IMR-90 (cell line): ENCODE results near the gene ENO3. TPM values are rescaled to one million over a fixed set of nuclear protein-coding genes. Genes with fewer than 3 reads are reported as not detected.

Experiments
- ATAC-seq: fragments of 200-7000 bp; cut with Tn5 transposase; 2 replicates; pipeline ENCODE4 v1.9.1; 2020; ENCODE audit warnings: low read depth, mild to moderate bottlenecking, moderate library complexity
- BruUV-seq: library from RNA; stranded (reverse); fragments of 400-500 nt; replicated peaks from 2 replicates; lab custom pipeline; 2021; lab: Mats Ljungman, UMichigan
- CTCF ChIA-PET: fragments of 300-600 bp; formaldehyde crosslinking; extraction: SDS; loops from one replicate; lab custom pipeline; 2021; ENCODE audit warnings: antibody characterized with exemption; lab: Yijun Ruan, JAX
- POLR2A ChIA-PET: fragments of 300-600 bp; sonication (Branson Sonifier 250); formaldehyde crosslinking; loops from one replicate; lab custom pipeline; 2022; ENCODE audit warnings: antibody characterized with exemption; ENCODE audit not compliant: unreplicated experiment; lab: Charles Lee
- DNase-seq: peaks from one replicate; pipeline ENCODE4 v3.0.0; 2013
- H2AFZ ChIP-seq: replicated peaks from 2 replicates; pipeline ENCODE3; 2013; ENCODE audit warnings: low read length, mild to moderate bottlenecking; ENCODE audit not compliant: poor library complexity
- H2AK5ac ChIP-seq: 2 replicates; pipeline ENCODE4 v1.6.1; 2013; ENCODE audit warnings: low read depth, low read length, inconsistent platforms
- H2AK9ac ChIP-seq: replicated peaks from 2 replicates; pipeline ENCODE3; 2013; ENCODE audit warnings: mild to moderate bottlenecking, low read depth, low read length, moderate library complexity; ENCODE audit not compliant: poor library complexity
- H2BK120ac ChIP-seq: 2 replicates; pipeline ENCODE4 v1.6.1; 2013; ENCODE audit warnings: low read depth, low read length, inconsistent platforms
- H2BK15ac ChIP-seq: 3 replicates; pipeline ENCODE4 v1.6.1; 2013; ENCODE audit warnings: low read depth, low read length, inconsistent platforms
- H2BK20ac ChIP-seq: 2 replicates; pipeline ENCODE4 v1.6.1; 2013; ENCODE audit warnings: low read depth, mild to moderate bottlenecking, inconsistent platforms, low read length, moderate library complexity
- H2BK5ac ChIP-seq: 2 replicates; pipeline ENCODE4 v1.6.1; 2013; ENCODE audit warnings: mild to moderate bottlenecking, low read depth, low read length, inconsistent platforms; ENCODE audit not compliant: poor library complexity, severe bottlenecking
- H3K14ac ChIP-seq: replicated peaks from 2 replicates; pipeline ENCODE4 v1.6.1; 2013; ENCODE audit warnings: low read depth, low read length, inconsistent platforms
- H3K18ac ChIP-seq: 2 replicates; pipeline ENCODE4 v1.6.1; 2013; ENCODE audit warnings: low read depth, low read length, control low read depth
- H3K23ac ChIP-seq: 2 replicates; pipeline ENCODE4 v1.6.1; 2013; ENCODE audit warnings: low read depth, low read length, inconsistent platforms
- H3K27ac ChIP-seq: 2 replicates; pipeline ENCODE4 v1.5.1; 2013; ENCODE audit warnings: mild to moderate bottlenecking, control low read depth, low read length; ENCODE audit not compliant: insufficient read depth
- H3K27me3 ChIP-seq: 2 replicates; pipeline ENCODE4 v1.6.1; 2013; ENCODE audit warnings: low read length; ENCODE audit not compliant: control insufficient read depth, insufficient read depth
- H3K36me3 ChIP-seq: 2 replicates; pipeline ENCODE4 v1.6.1; 2013; ENCODE audit warnings: low read length, mixed read lengths; ENCODE audit not compliant: control insufficient read depth, insufficient read depth
- H3K4ac ChIP-seq: 2 replicates; pipeline ENCODE4 v1.6.1; 2013; ENCODE audit warnings: low read depth, low read length, inconsistent platforms
- H3K4me1 ChIP-seq: 2 replicates; pipeline ENCODE4 v1.6.1; 2013; ENCODE audit warnings: low read length, mixed read lengths; ENCODE audit not compliant: control insufficient read depth, insufficient read depth
- H3K4me2 ChIP-seq: 2 replicates; pipeline ENCODE4 v1.6.1; 2013; ENCODE audit warnings: low read depth, mild to moderate bottlenecking, control low read depth, low read length, moderate library complexity
- H3K4me3 ChIP-seq: 2 replicates; pipeline ENCODE4 v1.5.1; 2013; ENCODE audit warnings: low read depth, mild to moderate bottlenecking, control low read depth, low read length, moderate library complexity; ENCODE audit not compliant: insufficient read depth
- H3K56ac ChIP-seq: 2 replicates; pipeline ENCODE4 v1.6.1; 2013; ENCODE audit warnings: low read length, inconsistent platforms; ENCODE audit not compliant: insufficient read depth; ENCODE audit errors: extremely low read depth
- H3K79me1 ChIP-seq, 2 experiments: 2 replicates each; pipeline ENCODE4 v1.6.1; 2013; ENCODE audit warnings: low read length in 2 of 2, inconsistent platforms in 1 of 2, low read depth in 1 of 2
- H3K9ac ChIP-seq: 2 replicates; pipeline ENCODE4 v1.6.1; 2013; ENCODE audit warnings: low read depth, low read length, control low read depth
- H3K9me1 ChIP-seq: 2 replicates; pipeline ENCODE4 v1.6.1; 2013; ENCODE audit warnings: low read length, inconsistent platforms; ENCODE audit not compliant: insufficient read depth
- H3K9me3 ChIP-seq: 2 replicates; pipeline ENCODE4 v1.6.1; 2013; ENCODE audit warnings: low read length; ENCODE audit not compliant: control insufficient read depth, insufficient read depth
- H4K20me1 ChIP-seq: 2 replicates; pipeline ENCODE4 v1.6.1; 2013; ENCODE audit warnings: low read length, inconsistent platforms; ENCODE audit not compliant: insufficient read depth
- H4K5ac ChIP-seq: 2 replicates; pipeline ENCODE4 v1.6.1; 2013; ENCODE audit warnings: mild to moderate bottlenecking, low read depth, low read length, control low read depth
- H4K8ac ChIP-seq, 2 experiments: 2 replicates each; pipeline ENCODE4 v1.6.1; 2013; ENCODE audit warnings: low read depth in 2 of 2, low read length in 2 of 2, control low read depth in 1 of 2, inconsistent platforms in 1 of 2
- H4K91ac ChIP-seq: 2 replicates; pipeline ENCODE4 v1.6.1; 2013; ENCODE audit warnings: low read depth, low read length, inconsistent platforms; ENCODE audit not compliant: insufficient read depth
- BHLHE40 ChIP-seq: fragments of 150-350 bp; IDR thresholded peaks from 2 replicates; pipeline ENCODE4 v1.6.1; 2016; ENCODE audit warnings: mild to moderate bottlenecking, low read depth, low read length
- CEBPB ChIP-seq: IDR thresholded peaks from 2 replicates; pipeline ENCODE4 v1.6.1; 2012; ENCODE audit warnings: low read depth, low read length, improper control_type of control experiment
- FOS ChIP-seq: fragments of 150-350 bp; IDR thresholded peaks from 2 replicates; pipeline ENCODE4 v1.6.1; 2016; ENCODE audit warnings: low read depth, low read length
- MAFK ChIP-seq: IDR thresholded peaks from 2 replicates; pipeline ENCODE4 v1.6.1; 2012; ENCODE audit warnings: low read depth, low read length, improper control_type of control experiment
- MXI1 ChIP-seq: IDR thresholded peaks from 2 replicates; pipeline ENCODE4 v1.6.1; 2012; ENCODE audit warnings: low read depth, mild to moderate bottlenecking, low read length, moderate library complexity, borderline replicate concordance
- NFE2L2 ChIP-seq: fragments of 150-350 bp; IDR thresholded peaks from 2 replicates; pipeline ENCODE4 v1.6.1; 2016; ENCODE audit warnings: low read depth, mild to moderate bottlenecking, low read length
- RAD21 ChIP-seq: IDR thresholded peaks from 2 replicates; pipeline ENCODE4 v1.6.1; 2012; ENCODE audit warnings: low read length, improper control_type of control experiment
- RCOR1 ChIP-seq: IDR thresholded peaks from 2 replicates; pipeline ENCODE4 v1.6.1; 2012; ENCODE audit warnings: mild to moderate bottlenecking, low read length, improper control_type of control experiment; ENCODE audit not compliant: insufficient replicate concordance
- RFX5 ChIP-seq: IDR thresholded peaks from 2 replicates; pipeline ENCODE4 v1.8.0; 2012; ENCODE audit warnings: low read depth, mild to moderate bottlenecking, low read length, moderate library complexity
- SMC3 ChIP-seq: fragments of 150-350 bp; IDR thresholded peaks from 2 replicates; pipeline ENCODE4 v1.6.1; 2016; ENCODE audit warnings: low read depth, mild to moderate bottlenecking, antibody characterized with exemption, low read length, moderate library complexity
- USF2 ChIP-seq: fragments of 150-350 bp; IDR thresholded peaks from 2 replicates; pipeline ENCODE4 v1.6.1; 2017; ENCODE audit warnings: mild to moderate bottlenecking, antibody characterized with exemption, low read length, low read depth
- WGBS, 2 experiments: methylation state at CpG; one replicate each; pipeline versions ENCODE4 v1.1.5 to v1.1.7; 2013; ENCODE audit warnings: missing lambda C conversion rate in 2 of 2; ENCODE audit not compliant: insufficient read length in 1 of 2; ENCODE audit errors: extremely low coverage in 2 of 2; 5-methylcytosine and 5-hydroxymethylcytosine counted together
- dilution Hi-C: fragments of 300-500 bp; cut with HindIII; formaldehyde crosslinking; loops from one replicate; pipeline ENCODE4 v1.14.3; 2018; ENCODE audit warnings: low sequenced_read_pairs; ENCODE audit not compliant: unreplicated experiment
- in situ Hi-C: fragments of 300-500 bp; cut with MboI; formaldehyde crosslinking; loops from 3 replicates; pipeline ENCODE4 v1.14.3; 2019; ENCODE audit warnings: low sequenced_read_pairs, inconsistent platforms, mixed read lengths
- intact Hi-C: fragments of 100-400 bp; cut with micrococcal nuclease; formaldehyde crosslinking; loops from 2 replicates; pipeline ENCODE4 v1.10.0; 2022
- polyA plus RNA-seq, 3 experiments: library from polyadenylated mRNA; depleted of rRNA; stranded (reverse); fragments of >200 nt; gene quantifications; 2 replicates each; pipeline ENCODE4 v1.2.3, GENCODE V29; 2012; ENCODE audit warnings: low replicate concordance in 1 of 3
- total RNA-seq: library from RNA; depleted of rRNA; stranded (reverse); fragments of >200 nt; gene quantifications from 2 replicates; pipeline ENCODE4 v1.2.3, GENCODE V29; 2012
- TF ChIP-seq, protein P1 (sequence below): fragments of 150-350 bp; IDR thresholded peaks from 2 replicates; pipeline ENCODE4 v1.6.1; 2016; ENCODE audit warnings: low read depth, mild to moderate bottlenecking, low read length, moderate library complexity, borderline replicate concordance

The ENO3 gene
- total and polyA plus RNA-seq, 2 of the 4 experiments (the other 2 are of a cell fraction): 1.4 to 5.1 TPM

DNA sequence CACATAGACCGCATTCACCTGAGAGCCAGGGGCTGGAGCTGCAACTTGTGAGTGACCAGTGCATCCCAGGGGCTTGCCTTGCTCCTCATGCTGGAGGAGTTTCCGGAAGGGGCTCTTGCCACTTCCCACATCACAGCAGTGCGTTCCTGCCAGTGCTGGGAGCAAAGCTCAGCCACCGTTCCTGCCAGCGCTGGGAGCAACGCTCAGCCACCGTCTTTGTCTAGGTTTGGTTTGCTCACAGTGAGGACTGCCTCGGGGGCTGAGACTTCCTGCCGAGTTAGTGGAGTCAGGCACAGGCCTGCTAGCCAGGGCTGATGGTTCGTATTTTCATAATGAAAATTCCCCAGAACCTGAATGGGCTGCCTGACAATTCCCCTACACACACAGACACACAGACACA lies 42.6 kb upstream of the ENO3 start:
- peak overlapping the region; percentile 71 for H3K4ac ChIP-seq
- no peak overlapping the region for H3K4me2 ChIP-seq
- in situ Hi-C loops: no loop called here
- ATAC-seq (no peak), DNase-seq (no peak)
- dilution Hi-C loops: no loop called here
- intact Hi-C loops: loop anchor here (5.0 kb wide), 1 partner anchor 59 kb away; the partner anchor contains the start of gene SPAG7
- H4K5ac ChIP-seq: no peak overlapping the region; the same call in 1 of the 2 replicates
- no peak overlapping the region for H3K14ac ChIP-seq
- no peak overlapping the region for H2AK9ac ChIP-seq
- peaks cover 3% of the 10 kb centered on the region for H3K4me1 ChIP-seq
- peaks cover 2% of the 10 kb centered on the region; the same call in 1 of the 2 replicates for H3K9me1 ChIP-seq
- H3K27ac ChIP-seq: no peak overlapping the region
- H3K9me3 ChIP-seq: no peaks in the 10 kb centered on the region
- no peak overlapping the region for H2BK20ac ChIP-seq
- H4K91ac ChIP-seq: no peak overlapping the region
- no peak overlapping the region for H3K9ac ChIP-seq
- peak overlapping the region; percentile 92 to 97; a peak in 2 of 4 replicates for H4K8ac ChIP-seq
- H3K27me3 ChIP-seq: peaks cover 2% of the 10 kb centered on the region; the same call in 1 of the 2 replicates
- H3K79me1 ChIP-seq: no peaks in the 10 kb centered on the region
- ChIA-PET POLR2A (interaction anchor here (1.0 to 1.2 kb wide), 2 partner anchors 12 to 32 kb away, joined by 3 read pairs; partner anchors contain the start of genes RNF167 and SLC25A11), CTCF (interaction anchor here (0.6 to 1.7 kb wide), 9 partner anchors 11 to 766 kb away, joined by 3 to 15 read pairs (median 3); partner anchors contain the start of genes SPAG7 and ZZEF1)
- no peak for TF ChIP-seq CEBPB
- TF ChIP-seq RAD21: no peak
- TF ChIP-seq, protein P1, sequence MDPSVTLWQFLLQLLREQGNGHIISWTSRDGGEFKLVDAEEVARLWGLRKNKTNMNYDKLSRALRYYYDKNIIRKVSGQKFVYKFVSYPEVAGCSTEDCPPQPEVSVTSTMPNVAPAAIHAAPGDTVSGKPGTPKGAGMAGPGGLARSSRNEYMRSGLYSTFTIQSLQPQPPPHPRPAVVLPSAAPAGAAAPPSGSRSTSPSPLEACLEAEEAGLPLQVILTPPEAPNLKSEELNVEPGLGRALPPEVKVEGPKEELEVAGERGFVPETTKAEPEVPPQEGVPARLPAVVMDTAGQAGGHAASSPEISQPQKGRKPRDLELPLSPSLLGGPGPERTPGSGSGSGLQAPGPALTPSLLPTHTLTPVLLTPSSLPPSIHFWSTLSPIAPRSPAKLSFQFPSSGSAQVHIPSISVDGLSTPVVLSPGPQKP: no peak
- no peak for TF ChIP-seq RCOR1
- TF ChIP-seq MAFK: no peak
- no peak for TF ChIP-seq NFE2L2
- no peak for TF ChIP-seq BHLHE40
- TF ChIP-seq RFX5: no peak
- TF ChIP-seq SMC3: no peak
- TF ChIP-seq MXI1: no peak
- TF ChIP-seq FOS: no peak
- TF ChIP-seq USF2: no peak
- H2AK5ac ChIP-seq: peak overlapping the region; percentile 88; the same call in 1 of the 2 replicates
- no peak overlapping the region for H3K4me3 ChIP-seq
- no peak overlapping the region; the same call in 2 of the 3 replicates for H2BK15ac ChIP-seq
- no peaks in the 10 kb centered on the region; the same call in 1 of the 2 replicates for H4K20me1 ChIP-seq
- peak overlapping the region; percentile 88 for H2AFZ ChIP-seq
- no peak overlapping the region for H3K23ac ChIP-seq
- no peak overlapping the region for H3K18ac ChIP-seq
- H3K36me3 ChIP-seq: no peaks in the 10 kb centered on the region
- H2BK120ac ChIP-seq: no peak overlapping the region
- no peak overlapping the region for H3K56ac ChIP-seq
- peak overlapping the region; percentile 53 for H2BK5ac ChIP-seq
- 39% methylated on average over 7 of the region's 10 CpGs; no CpG with 5 or more reads in 1 of the 2 experiments for WGBS, 2 experiments
- BruUV-seq: no TSS peak
